Activated CD4-positive, alpha-beta memory T cell treated with anti-CD3 and anti-CD28 coated beads, Interleukin-2, amount 10 ng/mL, durations not matched to agents 7 days and 5 days (primary cell): ENCODE results near the gene CCDC116. TPM values are rescaled to one million over a fixed set of nuclear protein-coding genes. Genes with fewer than 3 reads are reported as not detected.
A peak's percentile ranks its signal among the peaks of the same experiment; 100 is the strongest.
"Not testable (repeated sequence)": the region's sequence is repeated elsewhere in the genome, so short reads cannot be mapped to it uniquely, and the experiment has no call there.

Experiments
- CTCF ChIA-PET: fragments of 350-600 bp; sonication (Branson Sonifier 250); formaldehyde crosslinking; loops from one replicate; lab custom pipeline; 2021; ENCODE audit warnings: antibody characterized with exemption, inconsistent platforms; lab: Charles Lee
- POLR2A ChIA-PET: fragments of 350-600 bp; sonication (Branson Sonifier 250); formaldehyde crosslinking; loops from one replicate; lab custom pipeline; 2021; ENCODE audit warnings: antibody characterized with exemption; lab: Charles Lee
- DNase-seq: peaks from one replicate; pipeline ENCODE4 v3.0.0-alpha.2; 2020
- H3K27ac Mint-ChIP-seq: one replicate; pipeline ENCODE4 v1.8.0; 2021; ENCODE audit warnings: mild to moderate bottlenecking, mixed read lengths
- H3K27me3 Mint-ChIP-seq: one replicate; pipeline ENCODE4 v1.8.0; 2021; ENCODE audit warnings: mixed read lengths
- H3K36me3 Mint-ChIP-seq: one replicate; pipeline ENCODE4 v1.8.0; 2021; ENCODE audit warnings: low read depth, mixed read lengths
- H3K4me1 Mint-ChIP-seq: one replicate; pipeline ENCODE4 v1.8.0; 2021; ENCODE audit warnings: mixed read lengths
- H3K4me3 Mint-ChIP-seq: one replicate; pipeline ENCODE4 v1.8.0; 2021; ENCODE audit warnings: mild to moderate bottlenecking, mixed read lengths
- H3K9me3 Mint-ChIP-seq: one replicate; pipeline ENCODE4 v1.8.0; 2021; ENCODE audit warnings: mixed read lengths
- total RNA-seq, 2 experiments: library from RNA; stranded (reverse); gene quantifications; one replicate each; pipeline ENCODE4 v1.2.3, GENCODE V29; 2021

CCDC116 gene
- total RNA-seq, 2 experiments from 2014 or later, result 0.33 to 0.43 TPM

DNA sequence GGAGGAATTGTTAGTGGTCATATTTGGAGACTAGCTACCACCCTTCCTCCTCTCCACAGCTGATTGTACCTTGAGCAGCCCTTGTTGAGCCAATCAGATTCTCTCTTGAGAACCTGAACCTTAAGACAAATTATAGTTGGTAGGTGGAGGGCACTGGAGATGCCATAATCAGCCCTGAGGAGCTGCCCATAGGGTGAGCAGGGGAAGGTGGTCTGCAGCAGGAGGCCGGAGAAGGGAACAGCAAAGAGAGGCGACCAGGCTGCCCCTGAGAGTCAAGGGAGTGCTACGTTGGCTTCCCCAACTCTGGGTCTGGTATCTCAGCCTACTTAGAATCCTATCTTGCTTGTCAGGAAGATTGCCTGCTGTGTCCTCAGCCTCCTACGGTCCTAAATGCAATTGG lies 6.8 kb downstream of the CCDC116 start:
- H3K36me3 Mint-ChIP-seq, result peaks cover 13% of the 10 kb centered on the region
- no peaks in the 10 kb centered on the region for H3K9me3 Mint-ChIP-seq
- peaks cover 26% of the 10 kb centered on the region for H3K4me1 Mint-ChIP-seq
- no peaks in the 10 kb centered on the region for H3K27me3 Mint-ChIP-seq
- no peak overlapping the region for H3K4me3 Mint-ChIP-seq
- no peak for DNase-seq
- CTCF ChIA-PET, result interaction anchor here (9.8 kb wide), 1 partner anchor 10 kb away, joined by 289 read pairs; the partner anchor contains the start of genes CCDC116 and YDJC
- no peak overlapping the region for H3K27ac Mint-ChIP-seq
- POLR2A ChIA-PET, result interaction anchor here (1.0 kb wide), 1 partner anchor 10 kb away, joined by 3 read pairs; no protein-coding TSS in a partner anchor

DNA sequence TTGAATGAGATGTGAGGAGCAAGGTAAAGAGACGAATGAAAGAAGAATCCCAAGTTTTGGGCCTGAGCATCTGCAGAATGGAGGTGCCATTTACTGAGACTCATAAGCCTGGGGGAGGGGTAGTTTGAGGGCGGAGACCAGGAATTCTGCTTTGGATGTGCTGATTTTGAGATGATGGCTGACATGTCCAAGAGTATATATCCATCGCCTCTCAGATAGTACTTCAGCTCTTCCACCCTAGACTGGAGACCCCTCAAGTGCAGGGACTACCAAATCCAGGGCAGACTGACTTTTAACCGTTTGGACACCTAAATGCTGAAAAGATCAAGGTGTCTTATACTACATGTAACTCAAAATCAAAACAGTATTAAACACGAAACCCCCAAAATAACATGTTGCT lies 8.2 kb downstream of the CCDC116 start:
- CTCF ChIA-PET, result interaction anchor here (9.8 kb wide), 1 partner anchor 11 kb away, joined by 289 read pairs; the partner anchor contains the start of genes CCDC116 and YDJC
- H3K27me3 Mint-ChIP-seq, result no peaks in the 10 kb centered on the region
- POLR2A ChIA-PET, result interaction anchor here (0.9 to 5.0 kb wide), 9 partner anchors 7 to 67 kb away, joined by 3 to 132 read pairs (median 19); partner anchors contain the start of genes CCDC116, PPIL2 and YDJC
- peaks cover 26% of the 10 kb centered on the region for H3K4me1 Mint-ChIP-seq
- H3K4me3 Mint-ChIP-seq, result peak overlapping the region; percentile 71
- H3K9me3 Mint-ChIP-seq, result no peaks in the 10 kb centered on the region
- peaks cover 15% of the 10 kb centered on the region for H3K36me3 Mint-ChIP-seq
- no peak for DNase-seq
- H3K27ac Mint-ChIP-seq, result no peak overlapping the region

DNA sequence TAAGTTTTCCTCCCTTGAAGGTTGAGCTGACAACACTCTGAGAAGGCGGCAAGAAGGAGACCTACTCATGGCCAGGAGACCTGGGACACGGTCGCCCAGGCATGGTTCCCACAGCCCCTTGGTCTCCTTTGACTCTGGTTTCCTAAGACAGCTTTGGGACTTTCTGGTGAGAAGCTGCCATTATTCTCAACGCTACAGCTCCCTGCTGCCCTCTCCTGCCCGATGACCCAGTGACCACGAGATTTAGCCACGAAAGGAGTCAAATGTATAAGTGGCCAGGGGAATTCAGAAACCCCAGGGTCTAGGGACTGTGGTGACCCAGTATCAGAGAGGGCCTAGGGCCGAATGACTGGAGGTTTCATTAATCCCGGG lies 8.8 kb downstream of the CCDC116 start:
- peak overlapping the region; percentile 42 for H3K27ac Mint-ChIP-seq
- no peaks in the 10 kb centered on the region for H3K9me3 Mint-ChIP-seq
- peaks cover 27% of the 10 kb centered on the region for H3K4me1 Mint-ChIP-seq
- DNase-seq, result no peak
- no peaks in the 10 kb centered on the region for H3K27me3 Mint-ChIP-seq
- peaks cover 19% of the 10 kb centered on the region for H3K36me3 Mint-ChIP-seq
- ChIA-PET POLR2A (interaction anchor here (0.9 to 5.0 kb wide), 12 partner anchors 8 to 94 kb away, joined by 3 to 132 read pairs (median 18); partner anchors contain the start of genes CCDC116, PPIL2, UBE2L3 and YDJC), CTCF (interaction anchor here (0.9 to 9.8 kb wide), 8 partner anchors 11 to 72 kb away, joined by 4 to 289 read pairs (median 8); partner anchors contain the start of genes CCDC116, PPIL2 and YDJC)
- H3K4me3 Mint-ChIP-seq, result peak overlapping the region; percentile 71

DNA sequence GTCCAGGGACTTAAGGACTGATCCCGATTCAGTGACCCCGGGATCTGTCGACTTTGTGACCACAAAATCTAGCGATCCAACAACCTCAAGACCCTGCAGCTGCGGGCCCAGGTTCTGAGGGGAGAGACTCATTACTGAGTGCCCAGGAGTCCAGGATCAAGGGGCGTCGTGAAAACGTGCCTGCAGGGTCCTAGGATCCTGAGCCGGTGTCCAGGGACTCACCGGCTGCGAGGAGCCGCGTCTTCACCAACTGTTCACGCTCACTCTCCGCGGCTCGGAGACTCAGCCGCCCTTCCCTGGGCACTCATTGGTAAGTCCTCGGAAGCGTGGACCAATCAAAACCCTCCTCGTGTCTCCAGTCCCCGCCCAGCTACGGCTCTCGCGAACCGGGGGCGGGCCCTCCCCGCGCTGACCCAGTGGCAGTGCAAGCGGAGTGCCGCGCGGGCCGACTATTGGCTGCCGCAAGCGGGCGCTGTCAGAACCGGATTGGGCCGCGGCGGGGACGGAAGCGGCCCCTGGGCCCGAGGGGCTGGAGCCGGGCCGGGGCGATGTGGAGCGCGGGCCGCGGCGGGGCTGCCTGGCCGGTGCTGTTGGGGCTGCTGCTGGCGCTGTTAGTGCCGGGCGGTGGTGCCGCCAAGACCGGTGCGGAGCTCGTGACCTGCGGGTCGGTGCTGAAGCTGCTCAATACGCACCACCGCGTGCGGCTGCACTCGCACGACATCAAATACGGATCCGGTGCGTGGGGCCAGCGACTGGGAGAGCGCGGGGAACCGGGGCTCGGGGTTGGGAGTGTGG lies 9.4 kb downstream of the CCDC116 start, which contains the start of gene SDF2L1:
TSS of gene SDF2L1 (plus strand) at position 514 of the 795 bp plus-strand sequence. CDS start at position 549, 35 bp downstream.
- CTCF ChIA-PET, result interaction anchor here (0.9 to 9.8 kb wide), 9 partner anchors 10 to 73 kb away, joined by 4 to 289 read pairs (median 8); partner anchors contain the start of genes CCDC116, PPIL2 and YDJC
- Mint-ChIP-seq H3K36me3 (peaks cover 25% of the 10 kb centered on the region), H3K4me1 (peaks cover 31% of the 10 kb centered on the region), H3K27me3 (no peaks in the 10 kb centered on the region), H3K4me3 (peak within 1 kb of the TSS; percentile 71), H3K27ac (peak within 1 kb of the TSS; percentile 73), H3K9me3 (no peaks in the 10 kb centered on the region)
- peak; percentile 99 for DNase-seq
- POLR2A ChIA-PET, result interaction anchor here (0.9 to 5.0 kb wide), 15 partner anchors 8 to 121 kb away, joined by 3 to 132 read pairs (median 13); partner anchors contain the start of genes CCDC116, PPIL2, UBE2L3 and YDJC

DNA sequence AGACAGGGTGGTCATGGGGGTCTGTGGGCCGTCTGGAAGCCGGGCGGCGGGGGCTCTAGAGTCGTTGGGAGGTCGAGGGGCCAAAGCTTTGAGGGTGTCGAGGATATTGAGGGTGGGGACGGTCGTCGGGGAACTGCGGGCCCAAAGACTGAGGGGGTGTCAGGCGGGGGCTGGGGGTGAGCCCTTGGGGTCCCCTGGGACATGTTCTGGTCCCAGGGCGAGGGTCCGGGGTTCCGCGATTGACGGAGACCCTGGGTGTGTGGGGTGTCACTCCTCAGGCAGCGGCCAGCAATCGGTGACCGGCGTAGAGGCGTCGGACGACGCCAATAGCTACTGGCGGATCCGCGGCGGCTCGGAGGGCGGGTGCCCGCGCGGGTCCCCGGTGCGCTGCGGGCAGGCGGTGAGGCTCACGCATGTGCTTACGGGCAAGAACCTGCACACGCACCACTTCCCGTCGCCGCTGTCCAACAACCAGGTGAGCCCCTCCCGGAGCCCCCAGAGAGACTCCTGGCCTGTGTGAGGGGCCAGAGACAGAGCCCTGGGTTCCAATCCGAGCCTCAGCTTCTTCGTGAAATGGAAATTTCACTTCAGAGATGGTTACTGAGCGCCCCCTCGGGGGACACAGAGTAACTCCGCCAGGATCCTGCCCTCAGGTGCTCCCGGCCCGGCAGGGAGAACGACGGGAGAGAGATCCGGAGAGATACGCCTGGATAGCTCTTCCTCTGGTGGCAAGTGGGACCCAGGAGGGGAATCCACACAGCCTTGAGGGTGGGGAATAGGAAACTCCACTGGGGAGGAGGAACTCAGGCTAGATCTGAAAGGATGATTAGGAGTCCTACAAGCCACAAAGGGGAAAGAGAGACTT lies 10.3 kb downstream of the CCDC116 start:
- peaks cover 25% of the 10 kb centered on the region for H3K36me3 Mint-ChIP-seq
- peak overlapping the region; percentile 73 for H3K27ac Mint-ChIP-seq
- ChIA-PET CTCF (interaction anchor here (0.7 to 9.8 kb wide), 13 partner anchors 10 to 74 kb away, joined by 3 to 289 read pairs (median 6); partner anchors contain the start of genes CCDC116, PPIL2 and YDJC), POLR2A (interaction anchor here (1.0 to 5.0 kb wide), 16 partner anchors 8 to 120 kb away, joined by 3 to 132 read pairs (median 12); partner anchors contain the start of genes CCDC116, PPIL2, UBE2L3 and YDJC)
- H3K27me3 Mint-ChIP-seq, result no peaks in the 10 kb centered on the region
- peaks cover 31% of the 10 kb centered on the region for H3K4me1 Mint-ChIP-seq
- no peaks in the 10 kb centered on the region for H3K9me3 Mint-ChIP-seq
- H3K4me3 Mint-ChIP-seq, result peak overlapping the region; percentile 71
- peak; percentile 70 for DNase-seq

DNA sequence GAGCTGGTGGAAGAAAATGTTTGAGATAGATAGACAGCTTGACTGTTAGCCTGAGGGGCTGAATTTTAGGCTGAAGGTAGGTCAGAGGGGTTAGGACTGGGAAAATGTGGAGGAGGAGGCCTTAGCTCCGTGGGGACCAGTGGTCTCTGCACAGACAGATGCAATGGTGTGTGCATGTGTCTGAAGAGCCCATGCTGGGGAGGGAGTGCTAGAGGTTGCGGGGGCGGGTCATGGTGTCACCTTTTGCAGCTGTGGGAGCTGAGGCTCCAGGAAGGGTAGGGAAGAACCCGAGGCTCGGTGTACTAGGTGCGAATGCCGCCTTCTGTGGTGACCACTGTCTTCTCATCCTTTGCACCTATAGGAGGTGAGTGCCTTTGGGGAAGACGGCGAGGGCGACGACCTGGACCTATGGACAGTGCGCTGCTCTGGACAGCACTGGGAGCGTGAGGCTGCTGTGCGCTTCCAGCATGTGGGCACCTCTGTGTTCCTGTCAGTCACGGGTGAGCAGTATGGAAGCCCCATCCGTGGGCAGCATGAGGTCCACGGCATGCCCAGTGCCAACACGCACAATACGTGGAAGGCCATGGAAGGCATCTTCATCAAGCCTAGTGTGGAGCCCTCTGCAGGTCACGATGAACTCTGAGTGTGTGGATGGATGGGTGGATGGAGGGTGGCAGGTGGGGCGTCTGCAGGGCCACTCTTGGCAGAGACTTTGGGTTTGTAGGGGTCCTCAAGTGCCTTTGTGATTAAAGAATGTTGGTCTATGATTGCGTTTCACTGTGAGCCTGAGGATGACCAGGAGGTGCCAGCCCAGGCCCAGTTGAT lies 11.2 kb downstream of the CCDC116 start:
- Mint-ChIP-seq H3K4me3 (peak overlapping the region; percentile 71), H3K9me3 (no peaks in the 10 kb centered on the region), H3K36me3 (peaks cover 27% of the 10 kb centered on the region), H3K27ac (peak overlapping the region; percentile 73), H3K27me3 (no peaks in the 10 kb centered on the region), H3K4me1 (peaks cover 31% of the 10 kb centered on the region)
- ChIA-PET POLR2A (interaction anchor here (1.0 to 5.0 kb wide), 13 partner anchors 9 to 75 kb away, joined by 3 to 132 read pairs (median 17); partner anchors contain the start of genes CCDC116, PPIL2, UBE2L3 and YDJC), CTCF (interaction anchor here (0.9 to 9.8 kb wide), 9 partner anchors 9 to 71 kb away, joined by 3 to 289 read pairs (median 8); partner anchors contain the start of genes CCDC116, PPIL2 and YDJC)
- no peak for DNase-seq

DNA sequence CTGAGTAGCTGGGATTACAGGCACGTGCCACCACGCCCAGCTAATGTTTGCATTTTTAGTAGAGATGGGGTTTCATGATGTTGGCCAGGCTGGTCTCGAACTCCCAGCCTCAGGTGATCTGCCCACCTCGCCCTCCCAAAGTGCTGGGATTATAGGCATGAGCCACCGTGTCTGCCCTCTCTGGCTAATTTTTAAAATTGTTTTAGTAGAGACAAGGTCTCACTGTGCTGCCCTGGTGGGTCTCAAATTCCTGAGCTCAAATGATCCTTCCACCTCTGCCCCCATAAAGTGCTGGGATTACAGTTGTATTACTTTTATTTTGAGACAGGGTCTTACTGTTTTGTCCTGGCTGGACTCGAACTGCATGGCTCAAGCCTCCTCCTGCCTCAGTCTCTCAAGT lies 13.0 kb downstream of the CCDC116 start:
- DNase-seq, H3K27me3 Mint-ChIP-seq, H3K27ac Mint-ChIP-seq, H3K4me3 Mint-ChIP-seq, H3K9me3 Mint-ChIP-seq: not testable (repeated sequence)
- CTCF ChIA-PET, result interaction anchor here (9.8 kb wide), 1 partner anchor 16 kb away, joined by 289 read pairs; the partner anchor contains the start of genes CCDC116 and YDJC
- peaks cover 37% of the 10 kb centered on the region for H3K4me1 Mint-ChIP-seq
- H3K36me3 Mint-ChIP-seq, result peaks cover 34% of the 10 kb centered on the region
- POLR2A ChIA-PET, result interaction anchor here (0.6 to 5.0 kb wide), 5 partner anchors 7 to 79 kb away, joined by 3 to 92 read pairs (median 4); partner anchors contain the start of genes PPIL2 and YDJC

DNA sequence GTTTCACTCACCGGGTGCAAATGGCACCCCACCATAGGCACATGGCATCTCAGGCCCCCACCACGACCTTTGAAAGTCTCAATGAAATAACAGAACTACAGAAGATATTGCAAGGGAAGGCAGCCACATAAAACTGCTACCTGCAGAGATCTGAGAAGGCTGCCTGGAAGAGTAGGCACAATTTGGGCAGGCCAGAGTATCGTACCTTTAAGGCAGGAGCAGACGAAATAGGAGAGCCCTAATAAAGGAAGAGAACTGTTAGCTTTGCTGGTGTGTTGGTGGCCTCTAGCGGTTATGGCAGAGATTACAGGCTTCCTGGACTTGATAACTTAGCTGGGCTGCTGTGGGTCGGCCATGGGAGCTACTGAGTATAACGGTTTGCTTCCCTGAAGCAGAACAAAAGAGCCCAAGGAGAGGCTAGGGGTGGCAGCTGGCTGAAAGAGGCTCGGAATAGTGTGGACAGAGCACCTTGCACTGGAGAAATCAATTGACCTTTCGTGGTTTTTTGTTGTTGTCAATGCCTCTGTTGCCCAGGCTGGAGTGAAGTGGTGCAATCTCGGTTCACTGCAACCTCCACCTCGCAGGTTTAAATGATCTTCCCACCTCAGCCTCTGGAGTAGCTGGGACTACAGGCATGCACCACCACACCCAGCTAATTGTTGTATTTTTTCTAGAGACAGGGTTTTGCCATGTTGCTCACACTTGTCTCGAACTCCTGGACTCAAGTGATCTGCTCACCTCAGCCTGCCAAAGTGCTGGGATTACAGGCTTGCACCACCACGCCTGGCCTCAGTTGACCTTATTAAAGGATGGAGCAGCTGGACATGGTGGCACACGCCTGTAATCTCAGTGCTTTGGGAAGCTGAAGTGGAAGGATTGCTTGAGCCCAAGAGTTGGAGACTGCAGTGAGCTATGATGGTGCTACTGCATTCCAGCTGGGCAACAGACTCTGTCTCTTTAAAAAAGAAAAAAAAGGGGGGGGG lies 14.3 kb downstream of the CCDC116 start:
- no peaks in the 10 kb centered on the region for H3K27me3 Mint-ChIP-seq
- DNase-seq, result peak; percentile 85
- peak overlapping the region; percentile 58 for H3K27ac Mint-ChIP-seq
- peaks cover 34% of the 10 kb centered on the region for H3K36me3 Mint-ChIP-seq
- no peaks in the 10 kb centered on the region for H3K9me3 Mint-ChIP-seq
- peaks cover 36% of the 10 kb centered on the region for H3K4me1 Mint-ChIP-seq
- CTCF ChIA-PET, result interaction anchor here (0.7 to 9.8 kb wide), 18 partner anchors 8 to 116 kb away, joined by 3 to 289 read pairs (median 4); partner anchors contain the start of genes CCDC116, PPIL2 and YDJC
- H3K4me3 Mint-ChIP-seq, result no peak overlapping the region
- POLR2A ChIA-PET, result interaction anchor here (0.7 to 3.5 kb wide), 4 partner anchors 14 to 19 kb away, joined by 3 to 24 read pairs (median 3); partner anchors contain the start of genes CCDC116, PPIL2 and YDJC

DNA sequence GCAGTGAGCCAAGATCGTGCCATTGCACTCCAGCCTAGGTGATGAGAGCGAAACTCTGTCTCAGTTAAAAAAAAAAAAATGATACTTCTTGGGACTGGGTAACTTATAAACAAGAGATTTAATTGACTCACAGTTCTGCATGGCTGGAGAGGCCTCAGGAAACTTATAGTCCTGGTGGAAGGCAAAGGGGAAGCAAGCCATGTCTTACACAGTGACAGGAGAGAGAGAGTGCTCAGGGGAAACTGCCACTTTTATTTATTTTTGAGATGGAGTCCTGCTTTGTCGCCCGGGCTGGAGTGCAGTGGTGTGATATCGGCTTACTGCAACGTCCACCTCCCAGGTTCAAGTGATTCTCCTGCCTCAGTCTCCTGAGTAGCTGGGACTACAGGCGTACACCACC lies 17.7 kb downstream of the CCDC116 start:
- Mint-ChIP-seq H3K4me1 (peaks cover 30% of the 10 kb centered on the region), H3K27ac (no peak overlapping the region), H3K36me3 (peaks cover 25% of the 10 kb centered on the region), H3K27me3 (no peaks in the 10 kb centered on the region), H3K9me3 (no peaks in the 10 kb centered on the region), H3K4me3 (peak overlapping the region; percentile 81)
- ChIA-PET POLR2A (interaction anchor here (5.7 kb wide), 1 partner anchor 22 kb away, joined by 40 read pairs; the partner anchor contains the start of gene YDJC), CTCF (interaction anchor here (4.3 kb wide), 1 partner anchor 8 kb away, joined by 39 read pairs; the partner anchor contains the start of gene SDF2L1)
- no peak for DNase-seq
